KBM-7 (cell line): ENCODE measurements around the gene CSNK1A1L.
A peak's percentile ranks its signal among the peaks of the same experiment; 100 is the strongest.

Source experiments
- DNase-seq: peaks from one replicate; pipeline ENCODE4 v3.0.0-alpha.2; 2015
- in situ Hi-C: fragments of 300-500 bp; cut with MboI; formaldehyde crosslinking; loops from 2 replicates; pipeline ENCODE4 v1.14.3; 2020; ENCODE audit warnings: low sequenced_read_pairs, low pct_unique_long_range_greater_than_20kb, mixed read lengths

The CSNK1A1L gene

DNA sequence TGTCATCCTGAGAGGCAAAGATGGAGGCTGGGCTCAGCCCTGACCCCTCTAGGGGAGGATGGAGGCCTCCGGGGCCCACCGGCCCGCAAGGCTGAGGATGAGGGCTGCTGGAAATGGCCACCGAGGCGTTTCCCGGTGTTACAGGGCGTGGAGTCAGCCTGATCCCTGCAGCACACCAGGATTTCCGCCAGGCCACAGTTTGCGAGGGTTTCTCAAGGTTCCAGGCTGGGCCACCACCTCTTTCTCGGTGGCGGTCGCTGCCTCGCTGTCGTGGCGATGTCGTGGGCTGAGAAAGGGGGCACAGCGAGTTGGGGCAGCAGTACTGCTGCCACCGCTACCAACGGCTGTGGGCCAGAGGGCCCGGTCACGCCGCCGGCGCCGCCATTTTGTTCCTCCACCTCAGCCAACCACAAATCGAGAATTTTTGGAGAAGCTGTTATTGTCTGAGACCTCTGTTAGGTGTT, at the start of gene CSNK1A1L:
Gene CSNK1A1L, minus strand, starts transcription at position 414 of the 464 bp plus-strand sequence. Its CDS starts 408 bp downstream, at position 6.
- in situ Hi-C loops, result no loop called here

DNA sequence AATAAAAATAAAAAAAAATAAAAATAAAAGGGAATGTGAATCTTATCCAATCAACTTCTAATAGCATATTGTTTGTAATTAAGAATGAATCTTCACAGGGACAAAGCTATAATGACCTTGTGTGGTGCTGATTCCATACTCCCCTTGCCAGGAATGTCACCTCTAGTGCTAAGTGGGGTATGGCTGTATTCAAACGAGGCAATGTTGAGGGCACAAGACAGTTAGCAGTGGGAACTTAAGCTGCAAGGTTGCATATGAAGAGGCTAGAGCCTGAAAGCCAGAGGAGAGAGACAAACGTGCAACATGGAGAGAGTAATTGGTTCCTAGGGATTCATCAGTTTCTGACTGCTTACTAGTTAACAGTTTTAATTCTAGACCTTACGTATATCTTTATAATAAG, 43.9 kb upstream of the CSNK1A1L start:
- in situ Hi-C loops, result no loop called here
- DNase-seq, result no peak

More for the DNA sequence above, at the start of gene CSNK1A1L:
- DNase-seq, result no peak

GRCh38 chr13:37148501-37148900, 43.0 kb upstream of the CSNK1A1L start:
- DNase-seq, result no peak
- in situ Hi-C loops, result no loop called here

DNA sequence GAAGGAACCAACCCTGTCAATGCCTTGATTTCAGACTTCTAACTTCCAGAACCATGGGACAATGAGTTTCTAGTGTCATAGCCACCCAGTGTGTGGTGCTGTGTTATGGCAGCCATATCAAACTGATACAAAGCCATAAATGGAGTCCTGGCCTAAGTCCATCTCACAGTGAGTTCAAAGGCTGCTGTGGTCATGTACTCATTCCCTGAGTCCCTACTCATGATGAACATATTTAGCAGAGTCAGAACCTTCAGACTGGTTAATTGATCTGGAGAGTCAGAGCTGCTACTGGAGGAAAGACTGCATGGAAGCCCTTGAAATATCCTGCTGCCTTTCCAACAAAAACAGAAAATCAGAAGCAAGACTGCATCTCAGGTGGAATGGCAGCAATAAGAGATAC, 39.2 kb upstream of the CSNK1A1L start:
- no peak for DNase-seq
- in situ Hi-C loops, result no loop called here

- in situ Hi-C loops, result no loop called here
Observed at GRCh38 chr13:37143911-37144310, 38.4 kb upstream of the CSNK1A1L start.

DNA sequence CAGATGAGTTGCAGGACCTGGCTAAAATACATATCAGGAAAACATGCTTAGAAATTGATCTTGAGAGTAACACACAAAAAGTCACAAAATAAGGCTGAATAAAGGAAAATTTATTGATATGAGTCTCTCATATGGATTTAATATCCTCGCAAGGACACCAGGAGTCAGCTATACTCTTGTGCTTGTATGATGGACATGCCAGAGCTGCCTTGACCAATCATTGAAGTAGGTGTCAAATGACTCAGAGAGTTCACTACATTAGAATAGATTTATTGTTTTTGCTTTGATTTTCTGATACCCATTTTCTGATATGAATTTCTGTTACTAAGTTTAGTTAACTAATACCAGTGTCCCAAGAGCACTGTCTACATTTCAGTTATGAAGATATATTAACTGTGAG, 37.4 kb upstream of the CSNK1A1L start:
- in situ Hi-C loops, result no loop called here
- DNase-seq, result no peak

More at GRCh38 chr13:37143911-37144310, 38.4 kb upstream of the CSNK1A1L start:
- DNase-seq, result no peak

GRCh38 chr13:37141011-37141410, 35.5 kb upstream of the CSNK1A1L start:
- no peak for DNase-seq
- in situ Hi-C loops, result no loop called here

- no peak for DNase-seq
- in situ Hi-C loops, result no loop called here
Observed at GRCh38 chr13:37139356-37139755, 33.9 kb upstream of the CSNK1A1L start.

GRCh38 chr13:37138926-37139325, 33.5 kb upstream of the CSNK1A1L start:
- DNase-seq, result no peak
- in situ Hi-C loops, result no loop called here

- DNase-seq, result peak; percentile 0
- in situ Hi-C loops, result no loop called here
Observed at GRCh38 chr13:37138169-37138568, 32.7 kb upstream of the CSNK1A1L start.

- in situ Hi-C loops, result no loop called here
- no peak for DNase-seq
Observed at GRCh38 chr13:37136633-37137032, 31.2 kb upstream of the CSNK1A1L start.

DNA sequence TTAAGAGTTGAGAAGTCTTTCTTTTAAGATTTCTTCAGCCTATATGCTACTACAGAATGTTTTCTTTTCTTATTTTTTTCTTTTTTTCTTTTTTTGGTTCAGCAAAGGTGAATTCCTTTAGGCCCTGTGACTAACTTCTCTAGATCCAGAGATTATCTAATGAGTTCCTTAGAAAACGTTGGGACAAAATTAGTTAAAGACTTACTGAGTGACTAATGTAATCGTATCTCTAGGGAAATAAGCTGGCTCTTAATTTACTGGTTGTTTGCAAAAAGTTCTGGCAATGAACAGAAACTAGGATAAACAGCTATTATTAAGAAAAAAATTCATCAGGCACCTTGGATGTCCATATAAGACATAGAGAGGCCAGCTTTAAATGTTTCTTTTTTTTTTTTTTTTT, 30.7 kb upstream of the CSNK1A1L start:
- in situ Hi-C loops, result no loop called here
- no peak for DNase-seq

DNA sequence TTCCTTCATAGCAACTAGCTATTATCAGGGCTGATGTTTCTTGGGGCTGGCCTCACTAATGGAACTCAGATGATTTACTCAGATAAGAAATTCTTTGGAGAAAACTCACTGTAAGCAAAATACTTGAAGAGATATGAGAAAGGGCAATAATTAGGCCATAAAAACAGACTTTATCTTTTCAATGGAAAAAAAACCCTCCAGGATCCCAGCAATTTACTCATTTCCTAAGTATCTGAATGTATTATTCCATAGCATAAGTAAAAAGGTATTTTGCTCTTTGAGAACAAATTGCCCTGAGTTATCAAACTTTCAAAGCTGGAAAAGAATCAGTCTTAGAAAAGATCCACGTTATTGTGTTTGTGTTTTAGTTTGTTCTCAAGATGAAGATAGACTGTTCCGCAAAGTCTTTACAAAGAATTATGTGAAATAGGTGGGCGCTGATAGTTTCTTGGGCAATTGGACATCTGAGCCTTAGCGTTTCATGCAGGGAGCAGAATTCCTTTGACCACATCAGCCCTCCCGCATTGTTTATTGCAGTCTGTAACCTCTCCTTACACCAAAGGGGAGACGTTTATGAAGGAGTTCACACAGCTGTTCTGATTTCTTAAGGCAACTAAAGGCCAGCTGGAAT, 29.1 kb upstream of the CSNK1A1L start:
- no peak for DNase-seq
- in situ Hi-C loops, result no loop called here

DNA sequence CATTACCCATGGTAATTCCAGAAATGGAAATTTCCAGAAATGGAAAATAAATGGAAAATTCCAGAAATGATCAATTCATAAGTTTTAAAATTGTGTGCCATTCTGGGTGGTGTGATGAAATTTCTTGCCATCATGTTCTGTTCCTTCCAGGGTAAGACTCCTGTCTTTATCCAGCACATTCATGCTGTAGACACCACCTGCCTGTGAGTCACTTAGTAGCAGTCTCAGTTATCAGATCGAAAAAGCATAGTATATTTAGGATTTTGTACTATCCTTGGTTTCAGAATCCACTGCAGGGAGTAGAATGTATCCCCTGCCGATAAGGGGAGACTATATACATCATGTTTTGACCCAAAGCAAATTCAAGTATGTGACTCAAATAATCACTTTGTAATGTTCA, 26.7 kb upstream of the CSNK1A1L start:
- no peak for DNase-seq
- in situ Hi-C loops, result no loop called here

DNA sequence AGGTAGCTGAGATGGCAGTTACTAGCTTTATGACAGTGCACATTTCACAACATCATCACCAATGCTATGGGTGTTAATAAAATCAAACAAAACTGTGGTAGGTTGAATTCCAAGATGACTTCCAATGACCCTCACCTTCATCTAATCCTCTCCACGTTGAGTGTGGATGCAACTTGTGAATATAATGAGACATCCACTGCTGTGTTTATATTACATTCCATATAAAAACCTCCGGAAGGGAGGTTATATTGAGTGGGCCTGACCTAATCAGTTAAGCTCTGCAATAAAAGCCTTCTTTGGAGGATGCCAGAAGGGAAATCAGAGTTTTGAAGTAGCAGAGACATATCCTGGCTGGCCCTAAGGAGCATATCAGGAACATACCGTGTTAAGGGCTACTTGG, 25.6 kb upstream of the CSNK1A1L start:
- in situ Hi-C loops, result no loop called here
- DNase-seq, result no peak

GRCh38 chr13:37129866-37130265, 24.4 kb upstream of the CSNK1A1L start:
- DNase-seq, result no peak
- in situ Hi-C loops, result no loop called here

DNA sequence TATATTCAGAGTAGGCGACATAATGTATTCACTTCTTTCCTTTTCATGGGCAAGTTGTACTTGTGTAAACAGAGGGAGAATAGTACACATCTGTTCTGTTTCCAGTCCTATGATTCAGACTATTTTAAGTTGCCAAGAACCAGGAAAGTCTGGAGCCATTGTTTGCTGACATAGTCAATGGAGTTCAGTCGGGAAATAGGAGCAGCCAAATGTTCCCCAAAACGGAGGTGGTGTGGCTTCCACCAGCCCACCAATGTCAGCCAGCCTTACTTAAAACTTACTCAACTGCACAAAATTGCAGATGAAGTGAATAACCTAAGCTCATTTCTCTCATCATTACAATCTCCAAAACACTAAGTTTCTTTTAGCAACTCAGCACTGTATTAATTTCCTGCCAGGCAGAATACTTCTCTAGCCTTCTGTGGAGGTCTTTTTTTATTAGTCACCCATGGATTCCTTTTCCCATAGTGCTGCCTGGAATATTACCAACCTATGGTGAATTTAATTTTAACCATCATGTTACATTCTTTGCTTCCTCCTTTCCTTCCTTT, 22.3 kb upstream of the CSNK1A1L start:
- in situ Hi-C loops, result no loop called here
- no peak for DNase-seq

DNA sequence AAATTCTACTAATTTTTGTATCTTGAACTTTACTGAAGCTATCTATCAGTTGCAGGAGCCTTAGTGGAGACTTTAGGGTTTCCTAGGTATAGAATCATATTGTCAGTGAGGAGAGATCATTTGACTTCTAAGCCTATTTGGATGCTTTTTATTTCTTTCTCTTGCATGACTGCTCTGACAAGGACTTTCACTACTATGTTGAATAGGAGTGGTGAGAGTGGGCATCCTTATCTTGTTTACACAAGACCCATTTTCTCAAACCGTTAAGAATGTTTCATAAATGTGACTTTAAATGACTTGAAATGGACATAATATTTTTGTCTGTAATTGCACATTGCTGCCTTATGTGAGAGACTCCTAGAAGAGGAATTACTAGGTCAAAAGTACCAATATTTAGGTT, 17.9 kb upstream of the CSNK1A1L start:
- in situ Hi-C loops, result no loop called here
- no peak for DNase-seq

DNA sequence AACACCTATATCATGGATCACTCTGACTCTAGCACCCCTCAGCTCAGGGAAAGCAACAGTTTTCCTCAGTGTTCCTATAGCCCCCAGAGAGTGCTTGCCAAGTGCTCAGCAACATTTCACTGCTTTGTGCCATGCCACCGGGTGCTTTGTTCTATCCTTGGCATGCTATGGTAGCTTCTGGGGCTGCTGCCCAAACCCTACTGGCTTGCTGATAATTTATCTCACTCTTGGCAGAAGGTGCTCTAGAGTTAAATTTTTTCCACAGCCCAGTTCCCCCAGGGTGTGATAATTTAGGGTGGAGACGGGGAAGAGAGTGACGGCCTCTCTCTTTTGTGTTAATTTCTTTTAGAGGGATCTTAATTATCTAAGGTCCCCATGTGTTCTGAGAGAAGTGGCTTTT, 12.6 kb upstream of the CSNK1A1L start:
- no peak for DNase-seq
- in situ Hi-C loops, result no loop called here

DNA sequence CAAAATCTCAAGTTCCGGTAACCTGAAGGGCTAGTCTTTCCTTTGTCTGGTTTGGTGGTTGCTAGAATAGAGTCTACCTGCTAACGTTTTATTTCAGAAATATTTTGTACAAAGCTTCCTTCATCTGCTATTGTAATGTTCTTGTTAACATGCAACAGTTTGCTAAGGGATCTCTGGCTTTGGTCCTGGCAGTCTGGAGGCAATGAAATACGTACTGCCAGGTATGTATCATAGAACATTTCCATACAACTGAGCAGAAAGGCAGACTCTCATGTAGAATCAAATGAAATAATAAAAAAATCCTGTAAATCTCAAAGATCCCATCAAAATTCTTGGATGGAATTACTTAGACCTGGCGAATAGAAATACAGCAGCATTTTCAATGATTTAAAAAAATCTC, 8.8 kb upstream of the CSNK1A1L start:
- in situ Hi-C loops, result no loop called here
- DNase-seq, result no peak

- no peak for DNase-seq
- in situ Hi-C loops, result no loop called here
Observed at GRCh38 chr13:37113534-37113933, 8.1 kb upstream of the CSNK1A1L start.
